ENCODE data around the gene PSME2. TPM values are rescaled to one million over a fixed set of nuclear protein-coding genes. Genes with fewer than 3 reads are reported as not detected.

PSME2 gene
- total RNA-seq, 8 experiments from 2014 or later, result 77.2 to 504 (median 129) TPM

GRCh38 chr14:24093901-24094840 is 52.2 kb downstream of the PSME2 start, which contains the start of gene PCK2:
TSS of gene PCK2 (plus strand) at chr14:24094311. CDS start at chr14:24094406, 95 bp downstream.
- H3K4me3 ChIP-seq, result peak within 1 kb of the TSS; percentile 47 to 88 (median 66)
- ATAC-seq (replicated peaks in 6 of 8), result peak; percentile 53 to 93 (median 86)
- 1 to 20% methylated on average over 1 to 17 of the region's 68 CpGs; no CpG with 5 or more reads in 8 of the 10 experiments for WGBS, 10 experiments
- in situ Hi-C loops (cut with MboI; ENCODE audit: low pct_unique_long_range_greater_than_20kb in 2 of 9, low sequenced_read_pairs in 9 of 9, unreplicated experiment in 9 of 9), result no loop called here
- H3K27ac ChIP-seq, result peak within 1 kb of the TSS; percentile 90 to 94
- peaks cover 19 to 24% of the 10 kb centered on the region in 2 donors for H3K4me1 ChIP-seq (replicated peaks in 1 of 2)

Other genes starting within 250 kb of the PSME2 start
- 10 to 100 TPM in 4 of 8 experiments, 1 to 10 TPM in 4; 3.3 to 91.0 (median 12.7) TPM for gene DHRS4, start 192.8 kb downstream of the PSME2 start, total RNA-seq
- gene DHRS4L2, start 157.7 kb downstream of the PSME2 start, total RNA-seq, result 10 to 100 TPM in 3 of 8 experiments, 1 to 10 TPM in 5; 2.2 to 38.3 (median 7.0) TPM
- 10 to 100 TPM in 6 of 8 experiments, 1 to 10 TPM in 2; 3.7 to 44.7 (median 25.6) TPM for gene CARMIL3, start 94.6 kb downstream of the PSME2 start, total RNA-seq
- 1 to 10 TPM in 4 of 8 experiments, under 1 TPM in 4; 0.54 to 3.3 (median 1.2) TPM for gene CPNE6, start 75.0 kb downstream of the PSME2 start, total RNA-seq
- gene PCK2, start 52.3 kb downstream of the PSME2 start, total RNA-seq, result 10 to 100 TPM in 7 of 8 experiments, 1 to 10 TPM in 1; 7.6 to 66.5 (median 33.2) TPM
- 10 to 100 TPM; 43.1 to 80.7 (median 52.6) TPM for gene DCAF11, start 31.8 kb downstream of the PSME2 start, total RNA-seq
- 1 to 10 TPM; 1.1 to 2.6 (median 2.1) TPM for gene NRL, start 31.7 kb downstream of the PSME2 start, total RNA-seq
- 1 to 10 TPM in 2 of 8 experiments, under 1 TPM in 5, not detected in 1; 0.27 to 2.2 (median 0.83) TPM for gene FITM1, start 16.0 kb downstream of the PSME2 start, total RNA-seq
- gene PSME1, start 10.4 kb downstream of the PSME2 start, total RNA-seq, result 100 to 1,000 TPM in 4 of 8 experiments, 10 to 100 TPM in 4; 40.1 to 318 (median 102) TPM
- gene EMC9, start 5.0 kb downstream of the PSME2 start, total RNA-seq, result 10 to 100 TPM; 16.7 to 41.2 (median 26.0) TPM
- gene RNF31, start 888 bp upstream of the PSME2 start, total RNA-seq, result 10 to 100 TPM; 35.0 to 79.5 (median 46.3) TPM
- 100 to 1,000 TPM in 2 of 8 experiments, 10 to 100 TPM in 4, 1 to 10 TPM in 2; 6.6 to 151 (median 34.7) TPM for gene IRF9, start 14.7 kb upstream of the PSME2 start, total RNA-seq
- 10 to 100 TPM in 6 of 8 experiments, 1 to 10 TPM in 2; 2.6 to 41.2 (median 23.5) TPM for gene REC8, start 25.5 kb upstream of the PSME2 start, total RNA-seq
- gene IPO4, start 42.2 kb upstream of the PSME2 start, total RNA-seq, result 10 to 100 TPM; 17.4 to 90.0 (median 39.8) TPM
- gene TM9SF1, start 48.8 kb upstream of the PSME2 start, total RNA-seq, result 10 to 100 TPM; 17.6 to 53.1 (median 30.8) TPM
- gene TSSK4, start 59.1 kb upstream of the PSME2 start, total RNA-seq, result 10 to 100 TPM in 1 of 8 experiments, 1 to 10 TPM in 7; 1.8 to 10.1 (median 3.4) TPM
- 10 to 100 TPM; 48.4 to 76.0 (median 55.8) TPM for gene CHMP4A, start 66.9 kb upstream of the PSME2 start, total RNA-seq
- gene MDP1, start 69.5 kb upstream of the PSME2 start, total RNA-seq, result 10 to 100 TPM; 12.1 to 38.8 (median 27.0) TPM
- gene NEDD8, start 85.8 kb upstream of the PSME2 start, total RNA-seq, result 100 to 1,000 TPM; 180 to 362 (median 267) TPM
- 10 to 100 TPM; 46.7 to 87.8 (median 69.0) TPM for gene GMPR2, start 86.3 kb upstream of the PSME2 start, total RNA-seq
- 10 to 100 TPM; 33.4 to 54.3 (median 44.4) TPM for gene TINF2, start 96.0 kb upstream of the PSME2 start, total RNA-seq
- gene TGM1, start 116.6 kb upstream of the PSME2 start, total RNA-seq, result 1 to 10 TPM in 7 of 8 experiments, under 1 TPM in 1; 0.92 to 4.7 (median 2.1) TPM
- gene RABGGTA, start 125.0 kb upstream of the PSME2 start, total RNA-seq, result 10 to 100 TPM; 13.3 to 28.0 (median 19.6) TPM
- 10 to 100 TPM; 11.4 to 26.5 (median 16.4) TPM for gene DHRS1, start 153.2 kb upstream of the PSME2 start, total RNA-seq
- gene NOP9, start 153.2 kb upstream of the PSME2 start, total RNA-seq, result 10 to 100 TPM; 13.5 to 32.8 (median 16.6) TPM
- gene CIDEB, start 161.4 kb upstream of the PSME2 start, total RNA-seq, result 1 to 10 TPM in 1 of 8 experiments, under 1 TPM in 2, not detected in 5; 0.32 to 1.6 (median 0.40) TPM
- gene LTB4R2, start 163.5 kb upstream of the PSME2 start, total RNA-seq, result 10 to 100 TPM in 1 of 8 experiments, 1 to 10 TPM in 7; 1.3 to 14.6 (median 2.3) TPM
- 10 to 100 TPM in 1 of 8 experiments, 1 to 10 TPM in 6, under 1 TPM in 1; 0.92 to 13.6 (median 2.1) TPM for gene LTB4R, start 164.9 kb upstream of the PSME2 start, total RNA-seq
- gene ADCY4, start 188.5 kb upstream of the PSME2 start, total RNA-seq, result 1 to 10 TPM in 4 of 8 experiments, under 1 TPM in 4; 0.43 to 3.7 (median 1.2) TPM
- 1 to 10 TPM in 3 of 8 experiments, under 1 TPM in 2, not detected in 3; 0.29 to 7.9 (median 1.3) TPM for gene RIPK3, start 193.4 kb upstream of the PSME2 start, total RNA-seq
- gene NFATC4, start 221.6 kb upstream of the PSME2 start, total RNA-seq, result 100 to 1,000 TPM in 3 of 8 experiments, 10 to 100 TPM in 2, 1 to 10 TPM in 3; 5.1 to 345 (median 13.4) TPM